ENCODE measurements around the gene EMSY.
"Not testable (repeated sequence)": the region's sequence is repeated elsewhere in the genome, so short reads cannot be mapped to it uniquely, and the experiment has no call there.

The EMSY gene, protein sequence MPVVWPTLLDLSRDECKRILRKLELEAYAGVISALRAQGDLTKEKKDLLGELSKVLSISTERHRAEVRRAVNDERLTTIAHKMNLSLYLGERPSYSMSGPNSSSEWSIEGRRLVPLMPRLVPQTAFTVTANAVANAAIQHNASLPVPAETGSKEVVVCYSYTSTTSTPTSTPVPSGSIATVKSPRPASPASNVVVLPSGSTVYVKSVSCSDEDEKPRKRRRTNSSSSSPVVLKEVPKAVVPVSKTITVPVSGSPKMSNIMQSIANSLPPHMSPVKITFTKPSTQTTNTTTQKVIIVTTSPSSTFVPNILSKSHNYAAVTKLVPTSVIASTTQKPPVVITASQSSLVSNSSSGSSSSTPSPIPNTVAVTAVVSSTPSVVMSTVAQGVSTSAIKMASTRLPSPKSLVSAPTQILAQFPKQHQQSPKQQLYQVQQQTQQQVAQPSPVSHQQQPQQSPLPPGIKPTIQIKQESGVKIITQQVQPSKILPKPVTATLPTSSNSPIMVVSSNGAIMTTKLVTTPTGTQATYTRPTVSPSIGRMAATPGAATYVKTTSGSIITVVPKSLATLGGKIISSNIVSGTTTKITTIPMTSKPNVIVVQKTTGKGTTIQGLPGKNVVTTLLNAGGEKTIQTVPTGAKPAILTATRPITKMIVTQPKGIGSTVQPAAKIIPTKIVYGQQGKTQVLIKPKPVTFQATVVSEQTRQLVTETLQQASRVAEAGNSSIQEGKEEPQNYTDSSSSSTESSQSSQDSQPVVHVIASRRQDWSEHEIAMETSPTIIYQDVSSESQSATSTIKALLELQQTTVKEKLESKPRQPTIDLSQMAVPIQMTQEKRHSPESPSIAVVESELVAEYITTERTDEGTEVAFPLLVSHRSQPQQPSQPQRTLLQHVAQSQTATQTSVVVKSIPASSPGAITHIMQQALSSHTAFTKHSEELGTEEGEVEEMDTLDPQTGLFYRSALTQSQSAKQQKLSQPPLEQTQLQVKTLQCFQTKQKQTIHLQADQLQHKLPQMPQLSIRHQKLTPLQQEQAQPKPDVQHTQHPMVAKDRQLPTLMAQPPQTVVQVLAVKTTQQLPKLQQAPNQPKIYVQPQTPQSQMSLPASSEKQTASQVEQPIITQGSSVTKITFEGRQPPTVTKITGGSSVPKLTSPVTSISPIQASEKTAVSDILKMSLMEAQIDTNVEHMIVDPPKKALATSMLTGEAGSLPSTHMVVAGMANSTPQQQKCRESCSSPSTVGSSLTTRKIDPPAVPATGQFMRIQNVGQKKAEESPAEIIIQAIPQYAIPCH (N-terminal part only)
- 27.5 to 57.8 (median 52.5) reads per million in 4 donors for total RNA-seq

DNA sequence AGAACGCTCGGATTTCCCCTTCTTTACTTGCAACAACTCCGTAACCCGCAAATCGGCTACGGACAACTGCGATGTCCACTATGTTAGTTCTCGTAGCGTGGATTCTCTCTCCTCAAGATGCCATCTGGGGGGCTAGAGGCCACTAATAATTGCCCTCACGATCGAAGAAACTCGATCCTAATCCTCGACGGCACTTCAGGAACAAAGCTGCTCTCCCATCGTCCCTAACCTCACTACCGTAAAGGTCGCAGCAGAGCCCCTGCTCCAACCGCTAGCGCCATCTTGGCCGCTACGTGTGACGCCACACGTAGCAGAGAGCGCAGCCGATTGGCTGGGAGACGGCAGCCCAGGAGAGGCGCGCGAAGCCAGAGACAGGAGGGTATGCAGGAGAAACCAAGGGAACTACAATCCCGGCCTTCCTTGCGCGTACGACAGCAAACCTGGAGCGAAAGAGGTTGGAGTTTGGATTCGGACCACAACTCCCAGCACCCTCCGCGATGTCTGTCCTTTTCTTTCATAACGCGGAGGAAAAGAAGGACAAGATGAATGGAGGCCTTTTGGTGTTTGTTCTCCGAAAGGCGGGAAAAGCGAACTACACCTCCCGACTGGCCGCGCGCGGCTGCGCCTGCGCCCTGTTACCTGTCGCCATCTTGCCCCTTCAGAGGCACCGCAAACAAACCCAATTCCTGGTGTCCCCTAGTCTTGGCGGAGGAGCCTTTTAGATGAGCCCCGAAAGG lies at the start of gene EMSY:
TSS of gene EMSY (plus strand) at position 635 of the 737 bp plus-strand sequence. CDS start 1,921 bp downstream, outside the sequence.
- DNase-seq: peak; percentile 79 to 98 (median 88)

DNA sequence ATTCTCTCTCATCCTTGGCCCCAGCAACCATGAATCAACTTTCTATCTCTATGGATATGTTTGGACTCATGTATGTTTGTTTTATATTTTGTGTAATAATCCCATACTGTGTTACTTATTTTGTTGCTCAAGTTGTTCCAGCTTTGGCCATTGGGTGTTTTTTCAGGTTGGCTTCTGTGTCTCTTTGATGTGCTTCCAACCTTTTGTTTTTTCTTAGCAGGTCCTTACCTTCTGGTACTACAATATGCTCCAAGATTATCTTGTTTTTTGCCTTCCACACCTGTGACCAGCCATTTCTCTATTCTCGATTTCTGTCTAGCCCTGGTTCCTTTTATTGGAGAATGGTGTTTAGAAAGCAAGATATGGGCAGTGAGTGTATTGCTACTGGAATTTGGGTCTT lies 49.5 kb upstream of the EMSY start:
- DNase-seq: no peak

DNA sequence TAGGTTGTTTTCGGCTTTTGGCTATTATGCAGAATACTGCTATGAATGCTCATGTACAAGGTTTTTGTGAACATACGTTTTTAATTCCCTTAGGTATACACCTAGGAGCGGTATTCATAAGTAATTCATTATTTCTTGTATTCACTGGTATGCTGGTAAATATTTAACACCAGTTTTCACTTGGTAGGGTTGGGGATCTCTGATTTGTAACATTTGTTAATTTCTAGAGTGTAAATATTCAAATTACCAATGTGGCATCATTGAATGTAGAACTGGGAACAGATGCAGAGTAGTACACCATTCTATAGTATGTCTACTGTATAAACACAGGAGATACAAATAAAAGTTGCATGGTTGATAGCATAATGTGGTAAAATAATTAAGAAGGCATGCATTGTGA lies 47.4 kb upstream of the EMSY start:
- DNase-seq: no peak

DNA sequence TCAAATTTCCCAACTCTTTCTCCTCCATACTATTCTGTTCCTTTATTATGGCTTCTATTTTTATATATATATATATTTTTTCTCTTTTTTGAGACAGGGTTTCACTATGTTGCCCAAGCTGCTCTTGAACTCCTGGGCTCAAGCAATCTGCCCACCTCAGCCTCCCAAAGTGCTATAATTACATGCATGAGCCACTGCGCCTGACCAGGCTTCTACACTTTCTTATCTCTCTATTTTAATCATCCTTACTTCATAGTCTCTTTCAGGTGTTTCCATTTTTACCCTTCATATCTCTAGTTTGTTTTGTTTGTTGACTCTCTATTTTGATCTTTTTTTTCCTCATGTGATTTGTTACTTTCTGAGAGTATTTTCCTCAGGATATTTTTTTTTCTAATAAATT lies 43.9 kb upstream of the EMSY start:
- no peak for DNase-seq

DNA sequence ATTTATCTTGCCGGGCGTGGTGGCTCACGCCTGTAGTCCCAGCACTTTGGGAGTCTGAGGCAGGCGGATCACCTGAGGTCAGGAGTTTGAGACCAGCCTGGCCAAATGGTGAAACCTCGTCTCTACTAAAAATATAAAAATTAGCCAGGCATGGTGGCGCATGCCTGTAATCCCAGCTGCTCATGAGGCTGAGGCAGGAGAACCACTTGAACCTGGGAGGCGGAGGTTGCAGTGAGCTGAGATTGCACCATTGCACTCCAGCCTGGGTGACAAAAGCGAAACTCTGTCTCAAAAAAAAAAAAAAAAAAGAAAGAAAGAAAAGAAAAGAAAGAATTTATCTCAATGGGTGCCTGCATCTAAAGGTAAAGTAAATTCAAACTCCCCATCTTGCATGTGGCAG lies 43.3 kb upstream of the EMSY start:
- not testable (repeated sequence) for DNase-seq

DNA sequence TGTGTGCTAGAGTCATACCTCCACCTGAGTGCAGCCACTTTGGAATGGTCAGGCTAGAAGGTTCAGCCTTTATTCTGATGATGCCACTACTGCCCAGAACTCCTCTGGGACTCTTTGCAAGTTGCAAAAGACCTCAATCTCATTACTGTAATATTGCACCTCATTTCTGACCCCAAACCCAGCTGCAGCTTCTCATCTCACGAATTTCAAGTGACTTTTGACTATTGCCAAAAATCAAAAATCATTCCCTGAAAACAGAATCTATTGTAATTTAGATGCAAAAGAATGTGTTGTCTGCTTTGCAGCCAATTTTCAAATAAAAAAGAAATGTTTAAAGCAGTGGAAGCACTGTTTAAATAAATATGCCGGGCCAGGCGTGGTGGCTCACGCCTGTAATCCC lies 38.5 kb upstream of the EMSY start:
- DNase-seq: no peak

DNA sequence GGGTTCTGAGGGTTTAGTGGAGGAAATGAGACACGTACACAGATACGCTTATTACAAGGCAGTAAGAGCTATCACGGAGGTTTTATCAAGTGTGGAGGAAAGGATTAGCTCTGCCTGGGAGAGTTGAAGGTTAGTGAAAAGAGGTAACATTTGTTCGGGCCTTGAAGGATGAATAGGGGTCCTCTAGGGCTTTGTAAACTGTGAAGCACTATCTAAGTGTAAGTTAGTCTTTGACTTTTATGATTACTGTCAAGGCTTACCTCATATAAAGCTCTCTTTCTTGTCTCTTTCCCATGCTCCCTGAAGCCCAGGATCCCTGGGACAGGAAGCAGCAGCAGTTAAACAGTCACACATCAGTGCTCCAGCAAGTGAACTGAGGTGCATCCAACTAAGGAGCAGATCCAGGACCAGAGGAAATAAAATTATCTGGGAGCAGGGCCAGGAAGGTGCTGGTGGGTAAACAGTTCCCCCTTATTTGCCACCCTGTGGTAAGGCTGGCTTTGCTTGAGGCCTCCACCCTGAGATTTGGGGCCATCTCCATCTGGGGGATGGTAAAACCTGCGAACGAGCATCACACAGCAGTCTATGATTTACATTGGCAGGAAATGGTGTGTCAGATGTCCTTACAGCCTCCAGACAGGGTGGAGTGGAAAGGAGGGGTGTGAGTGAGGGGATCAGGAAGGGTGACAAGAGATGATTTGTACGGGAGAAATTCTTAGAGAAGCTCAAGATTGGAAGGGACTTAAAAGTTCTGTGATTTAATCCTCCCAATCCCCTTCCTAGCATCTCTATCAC lies 36.5 kb upstream of the EMSY start:
- DNase-seq: no peak

DNA sequence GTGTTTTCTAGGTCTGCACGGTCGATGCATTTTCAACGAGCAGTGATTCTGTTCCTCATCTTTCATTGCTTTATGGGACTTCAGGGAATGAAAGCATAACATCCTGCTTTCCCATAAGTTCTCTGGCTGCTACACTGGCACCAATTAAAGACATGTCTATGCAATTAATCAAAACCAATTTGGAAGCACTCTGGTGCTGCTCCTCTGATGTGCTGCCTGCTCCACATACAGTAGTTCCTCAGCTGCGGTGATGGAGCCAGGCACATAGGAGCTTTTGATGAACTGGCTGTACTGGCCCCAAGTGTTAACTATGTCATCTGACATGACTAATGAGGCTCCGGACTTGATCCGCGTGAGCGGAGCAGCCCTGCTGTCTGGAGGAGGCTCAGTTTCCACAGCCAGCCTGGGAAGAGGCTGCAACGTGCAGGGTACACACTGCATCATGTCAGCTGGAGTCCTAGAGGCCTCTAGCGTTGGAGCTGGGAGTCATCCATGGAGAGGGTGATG lies 33.9 kb upstream of the EMSY start:
- no peak for DNase-seq

DNA sequence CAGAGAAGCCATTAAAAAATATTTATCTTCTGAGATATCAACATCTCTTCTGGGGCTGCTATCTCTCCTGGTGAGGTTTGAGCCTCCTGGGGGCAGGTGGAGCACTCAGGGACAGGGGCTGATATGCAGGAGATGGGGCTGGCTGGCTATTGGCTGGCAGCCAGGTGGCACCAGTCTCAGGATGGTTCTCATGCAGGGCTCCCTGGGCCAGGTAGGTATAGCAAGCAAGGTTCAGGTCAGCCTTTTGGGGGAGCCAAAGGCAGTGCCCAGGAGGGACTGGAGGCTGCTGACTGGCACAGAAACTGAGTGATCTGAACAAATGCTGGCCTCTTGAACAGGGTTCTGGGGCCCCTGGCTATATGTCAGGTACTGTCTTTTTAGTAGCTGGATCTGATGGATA lies 29.7 kb upstream of the EMSY start:
- DNase-seq: no peak

DNA sequence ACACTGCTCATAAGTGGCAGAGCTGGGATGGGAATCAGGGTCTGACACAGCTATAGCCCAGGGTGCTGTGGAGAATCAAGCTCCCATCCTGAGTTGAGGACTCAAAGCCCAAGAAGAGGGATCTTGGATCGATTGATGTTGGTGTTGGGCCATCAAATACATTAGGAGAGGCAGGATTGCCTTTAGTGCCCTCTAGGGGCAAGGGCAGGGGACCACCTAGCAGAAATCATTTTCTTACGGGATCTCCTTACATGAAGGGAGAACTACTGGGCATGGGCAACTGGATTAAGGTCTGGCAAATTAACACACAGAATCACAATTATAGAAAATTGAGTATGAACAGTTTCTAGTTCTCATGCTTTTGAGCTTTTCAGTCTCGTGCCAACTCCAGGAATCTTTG lies 24.9 kb upstream of the EMSY start:
- DNase-seq: no peak

DNA sequence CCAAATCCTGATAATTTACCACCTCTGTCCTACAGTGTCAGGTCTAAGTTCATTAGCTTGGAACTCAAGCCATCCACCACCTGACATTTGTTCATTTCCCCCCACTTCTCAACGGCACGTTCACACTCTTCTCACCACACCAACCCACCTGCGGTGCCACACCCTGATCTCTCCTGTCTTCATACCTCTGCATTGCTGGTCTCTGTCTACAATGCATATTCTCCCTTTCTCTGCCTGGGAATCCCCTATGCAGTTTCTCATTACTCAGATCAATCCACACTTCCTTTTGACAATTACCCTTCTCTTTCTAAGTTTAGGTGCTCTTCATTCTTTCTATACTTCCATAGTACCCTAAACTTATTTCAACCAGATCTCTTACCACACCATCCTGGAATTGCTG lies 20.4 kb upstream of the EMSY start:
- DNase-seq: peak in 1 of 5 donors; percentile 36

DNA sequence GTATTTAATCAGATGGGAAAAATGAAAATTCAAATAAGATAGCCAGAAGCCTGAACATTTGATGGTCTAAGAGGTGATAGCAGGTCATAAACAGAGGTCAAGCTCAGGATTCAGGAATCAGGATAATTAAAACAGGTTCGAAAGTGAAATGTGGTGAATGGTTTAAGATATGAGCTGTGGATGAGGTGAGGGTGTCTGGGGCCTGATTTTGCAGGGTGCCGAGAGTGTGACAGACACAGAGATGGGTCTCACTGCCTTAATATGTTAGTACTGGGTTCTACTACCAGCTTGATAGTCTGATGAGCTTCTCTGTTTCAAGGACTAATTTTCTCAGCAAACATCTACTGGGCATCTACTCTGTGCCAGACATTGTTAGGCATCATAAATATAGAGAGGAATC lies 19.9 kb upstream of the EMSY start:
- no peak for DNase-seq

DNA sequence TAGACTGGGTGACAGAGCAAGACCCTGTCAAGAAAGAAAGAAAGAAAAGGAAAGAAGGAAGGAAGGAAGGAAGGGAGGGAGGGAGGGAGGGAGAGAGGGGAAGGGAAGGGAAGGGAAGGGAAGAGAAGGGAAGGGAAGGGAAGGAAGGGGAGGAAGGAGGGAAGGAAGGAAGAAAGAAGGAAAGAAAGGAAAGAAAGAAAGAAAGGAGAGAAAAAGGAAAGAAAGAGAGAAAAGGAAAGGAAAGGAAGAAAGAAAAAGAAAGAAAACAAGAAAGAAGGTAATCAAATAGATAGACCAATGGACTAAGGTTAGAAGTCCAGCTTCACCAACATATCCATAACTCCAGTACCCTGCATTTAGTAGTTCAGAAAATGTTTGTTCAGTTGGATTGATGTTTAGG lies 18.2 kb upstream of the EMSY start:
- no peak for DNase-seq

DNA sequence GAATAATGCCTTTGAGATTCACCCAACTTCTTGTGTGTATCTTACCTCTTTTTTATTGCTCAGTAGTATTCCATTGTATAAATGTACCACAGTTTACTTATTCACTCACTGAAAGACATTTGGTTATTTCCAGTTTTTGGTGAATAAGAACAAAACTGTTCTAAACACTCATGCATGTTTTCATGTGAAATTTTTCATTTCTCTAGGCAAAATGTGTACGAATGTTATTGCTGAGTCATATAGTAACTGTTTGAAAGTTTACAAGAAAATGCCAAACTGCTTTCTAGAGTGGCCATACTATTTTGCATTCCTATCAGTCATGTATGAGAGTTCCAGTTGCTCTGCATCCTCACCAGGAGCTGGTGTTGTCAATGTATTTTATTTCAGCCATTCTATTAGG lies 8.8 kb upstream of the EMSY start:
- peak in 1 of 5 donors; percentile 5 for DNase-seq

DNA sequence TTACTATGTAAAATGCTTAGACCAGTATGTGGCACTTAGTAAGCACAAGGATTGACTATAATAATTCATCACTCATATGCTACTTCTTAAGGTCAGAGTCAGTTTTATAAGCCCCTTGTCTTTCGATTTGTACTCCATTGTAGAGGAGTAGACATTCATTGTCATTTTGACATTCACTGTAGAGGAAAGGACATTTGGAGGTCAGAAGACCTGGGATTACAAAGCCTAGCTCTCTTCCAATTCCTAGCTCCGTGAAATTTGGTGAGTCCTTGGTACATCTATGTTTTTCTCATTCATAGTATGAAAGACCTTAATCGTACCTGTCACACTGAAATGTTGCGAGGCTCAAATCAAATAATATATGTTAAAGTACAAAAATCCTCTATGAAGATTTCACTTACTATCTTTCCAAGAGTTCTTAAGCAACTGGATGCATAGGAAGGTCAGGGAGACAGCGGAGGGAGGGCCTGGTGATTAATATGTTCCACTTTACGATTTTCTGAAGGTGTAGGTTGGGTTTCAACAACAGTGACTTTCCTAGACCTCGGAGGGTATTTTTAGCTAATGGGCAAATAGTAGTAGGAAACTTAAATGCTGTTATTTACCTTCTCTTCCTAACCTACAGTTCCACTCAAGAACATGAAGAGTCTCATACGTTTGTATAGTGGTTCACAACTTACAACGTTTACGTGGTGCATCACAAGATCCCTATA lies 1.4 kb upstream of the EMSY start:
- DNase-seq: no peak

DNA sequence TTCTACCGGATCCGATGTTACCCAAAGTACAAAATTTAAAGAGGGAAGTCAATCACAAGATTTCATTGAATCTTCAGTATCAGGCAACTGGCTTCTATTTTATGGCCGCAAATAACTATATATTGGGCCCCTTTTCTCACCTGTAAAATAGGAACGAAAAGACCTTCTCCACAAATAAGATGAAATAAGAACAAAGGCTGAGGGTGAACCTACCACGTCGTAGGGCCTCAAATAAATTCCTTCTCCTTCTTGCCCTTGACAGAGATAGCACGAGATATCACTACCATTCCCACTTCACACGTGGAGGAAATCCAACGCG lies 794 bp upstream of the EMSY start:
- DNase-seq: no peak

DNA sequence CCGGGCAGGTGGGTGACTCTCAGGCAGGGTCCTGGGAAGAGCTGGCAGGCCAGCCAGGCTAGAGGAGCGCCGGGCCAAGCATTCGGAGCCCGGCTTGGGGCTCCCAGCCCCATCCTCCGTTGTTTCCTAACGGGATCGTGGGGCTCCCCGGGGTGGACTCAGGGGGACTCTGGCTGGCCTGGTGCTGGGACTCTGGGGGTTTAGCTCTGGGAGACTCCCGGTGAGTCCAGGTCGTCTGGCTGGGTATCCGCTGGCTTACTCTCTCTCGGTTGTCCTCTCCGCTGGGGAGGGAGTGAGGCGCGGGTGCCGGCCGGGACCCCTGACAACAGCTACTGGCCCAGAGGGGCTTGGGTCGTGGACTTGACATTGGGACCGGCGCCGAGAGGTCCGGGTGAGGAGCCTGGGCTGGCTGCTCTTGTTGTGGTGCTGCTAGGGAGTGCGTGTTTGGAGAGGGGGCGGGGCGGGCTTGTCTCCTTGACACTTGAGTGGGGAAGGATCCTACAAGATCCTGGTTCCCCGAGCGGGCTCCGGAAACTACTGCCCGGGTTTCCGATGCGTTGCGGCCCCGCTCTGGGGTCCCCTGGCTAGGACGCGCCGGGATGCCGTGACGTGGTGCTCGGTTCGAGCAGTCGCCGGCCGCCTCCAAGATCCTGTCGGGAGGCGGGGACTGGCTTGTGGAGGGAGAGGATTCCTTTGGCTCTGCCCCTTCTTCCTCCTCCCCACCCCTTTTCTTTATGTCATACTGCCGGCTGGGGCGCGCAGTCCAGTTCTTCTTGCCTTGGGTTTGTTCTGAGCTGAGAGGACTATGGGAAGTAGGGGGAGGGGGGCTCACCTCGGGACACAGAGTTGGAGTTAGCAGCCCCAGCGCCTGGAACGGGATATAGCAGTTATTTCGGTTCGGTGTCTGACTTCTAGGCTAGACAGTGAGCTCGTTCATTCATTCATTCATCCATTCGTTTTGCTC lies 585 bp downstream of the EMSY start:
- DNase-seq: peak; percentile 30 to 47 (median 37)

DNA sequence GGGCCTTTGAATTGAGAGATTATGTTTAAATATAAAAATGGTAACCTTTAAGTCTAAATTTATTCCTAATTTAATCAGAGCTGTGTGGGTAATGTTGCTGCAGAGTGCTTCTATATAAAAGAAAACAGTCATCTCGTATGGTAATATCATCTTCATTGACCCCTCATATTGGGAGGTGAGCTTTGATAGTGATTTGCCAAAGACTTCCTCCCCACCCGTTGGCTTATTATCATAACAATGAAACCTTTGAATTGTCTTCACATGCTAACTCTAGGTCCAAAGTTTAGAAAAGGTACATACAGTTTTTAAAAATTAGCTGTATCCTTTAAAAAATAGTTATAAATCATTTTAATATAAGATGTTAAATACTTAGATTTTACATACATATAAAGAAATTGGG lies 3.7 kb downstream of the EMSY start:
- no peak for DNase-seq

DNA sequence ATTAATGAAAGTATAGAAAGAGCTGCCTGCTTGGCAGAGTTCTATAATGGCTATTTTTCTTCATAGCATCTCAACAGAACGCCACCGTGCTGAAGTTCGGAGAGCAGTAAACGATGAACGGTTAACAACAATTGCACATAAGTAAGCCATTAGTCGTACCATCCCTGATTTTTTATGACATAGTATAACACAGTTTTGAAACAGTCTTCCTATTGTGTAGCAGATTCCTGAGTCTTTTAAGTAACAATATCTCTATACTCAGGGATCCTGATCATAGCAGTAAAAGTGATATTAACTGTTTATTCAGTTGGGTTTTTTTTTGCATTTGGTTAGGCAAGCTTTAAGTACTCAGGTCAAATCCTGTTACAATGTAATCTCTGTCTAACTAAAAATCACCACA lies 8.4 kb downstream of the EMSY start:
- no peak for DNase-seq

Measured in T-helper 1 cell (primary cell).